T-helper 1 cell treated with Interleukin-12 subunit alpha and Interleukin-12 subunit beta and Interleukin-4 antibody, amounts not matched to agents 30 μg/mL and 1 μg/mL, for 36 hours (primary cell): ENCODE measurements around the gene SPPL2B.
"Not testable (repeated sequence)": the region's sequence is repeated elsewhere in the genome, so short reads cannot be mapped to it uniquely, and the experiment has no call there.

Experiments
- H3K27ac Mint-ChIP-seq: one replicate; pipeline ENCODE4 v1.8.0; 2021; ENCODE audit warnings: mild to moderate bottlenecking, mixed read lengths
- H3K27me3 Mint-ChIP-seq: one replicate; pipeline ENCODE4 v1.8.0; 2021; ENCODE audit warnings: low read depth, mixed read lengths
- H3K36me3 Mint-ChIP-seq: one replicate; pipeline ENCODE4 v1.8.0; 2021; ENCODE audit warnings: low read depth, mixed read lengths
- H3K4me1 Mint-ChIP-seq: one replicate; pipeline ENCODE4 v1.8.0; 2021; ENCODE audit warnings: low read depth, mixed read lengths
- H3K4me3 Mint-ChIP-seq: one replicate; pipeline ENCODE4 v1.8.0; 2021; ENCODE audit warnings: mild to moderate bottlenecking, moderate library complexity, mixed read lengths
- H3K9me3 Mint-ChIP-seq: one replicate; pipeline ENCODE4 v1.8.0; 2021; ENCODE audit warnings: mixed read lengths

SPPL2B gene, protein sequence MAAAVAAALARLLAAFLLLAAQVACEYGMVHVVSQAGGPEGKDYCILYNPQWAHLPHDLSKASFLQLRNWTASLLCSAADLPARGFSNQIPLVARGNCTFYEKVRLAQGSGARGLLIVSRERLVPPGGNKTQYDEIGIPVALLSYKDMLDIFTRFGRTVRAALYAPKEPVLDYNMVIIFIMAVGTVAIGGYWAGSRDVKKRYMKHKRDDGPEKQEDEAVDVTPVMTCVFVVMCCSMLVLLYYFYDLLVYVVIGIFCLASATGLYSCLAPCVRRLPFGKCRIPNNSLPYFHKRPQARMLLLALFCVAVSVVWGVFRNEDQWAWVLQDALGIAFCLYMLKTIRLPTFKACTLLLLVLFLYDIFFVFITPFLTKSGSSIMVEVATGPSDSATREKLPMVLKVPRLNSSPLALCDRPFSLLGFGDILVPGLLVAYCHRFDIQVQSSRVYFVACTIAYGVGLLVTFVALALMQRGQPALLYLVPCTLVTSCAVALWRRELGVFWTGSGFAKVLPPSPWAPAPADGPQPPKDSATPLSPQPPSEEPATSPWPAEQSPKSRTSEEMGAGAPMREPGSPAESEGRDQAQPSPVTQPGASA

DNA sequence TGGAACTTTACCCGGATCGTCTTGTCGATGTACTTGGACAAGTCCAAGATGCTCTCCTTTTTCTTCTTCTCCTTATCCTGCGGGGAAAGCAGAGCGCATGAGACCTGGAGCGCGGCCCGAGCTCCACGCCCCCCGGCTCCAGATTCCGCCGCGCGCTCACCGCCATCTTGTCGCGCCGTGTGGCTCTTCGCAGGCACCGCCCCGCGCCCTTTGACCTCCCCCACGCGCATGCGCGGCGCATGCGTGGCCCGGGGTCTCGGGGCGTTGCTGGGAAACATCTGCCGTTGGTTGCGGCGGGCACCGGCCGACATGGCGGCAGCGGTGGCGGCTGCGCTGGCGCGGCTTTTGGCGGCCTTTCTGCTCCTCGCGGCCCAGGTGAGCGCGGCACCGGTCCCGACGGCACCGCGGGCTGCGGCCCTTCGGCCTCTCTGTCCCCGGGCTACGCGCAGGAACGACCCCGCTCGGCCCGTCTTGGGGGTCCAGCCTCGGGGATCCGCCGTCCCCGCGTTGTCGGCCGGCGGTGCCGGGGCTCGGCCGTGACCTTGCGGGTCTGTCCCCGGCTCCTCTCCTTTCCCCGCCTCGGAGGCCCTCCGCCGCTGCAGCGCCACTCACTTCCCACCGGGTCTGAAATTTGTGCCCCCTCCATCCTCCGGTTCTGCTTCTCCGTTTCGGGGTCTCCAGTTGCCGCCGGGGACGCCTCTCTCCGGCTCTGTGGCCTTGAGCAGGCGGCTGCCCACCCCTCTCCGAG, at the start of gene SPPL2B, which contains the start of gene LSM7:
SPPL2B (plus strand) TSS at position 284 of the 748 bp plus-strand sequence; CDS start at position 310, 26 bp downstream.
LSM7 (minus strand) TSS at position 186 of the 748 bp plus-strand sequence; CDS start at position 166, 20 bp downstream.
- Mint-ChIP-seq H3K36me3 (peaks cover 23% of the 10 kb centered on the region), H3K4me3 (peak within 1 kb of the TSS; percentile 96), H3K9me3 (no peaks in the 10 kb centered on the region), H3K27me3 (no peaks in the 10 kb centered on the region), H3K4me1 (peaks cover 51% of the 10 kb centered on the region), H3K27ac (peak within 1 kb of the TSS; percentile 96)

- no peak overlapping the region for H3K4me3 Mint-ChIP-seq
- H3K9me3 Mint-ChIP-seq = no peaks in the 10 kb centered on the region
- H3K27me3 Mint-ChIP-seq = peaks cover 6% of the 10 kb centered on the region
- H3K4me1 Mint-ChIP-seq = peaks cover 5% of the 10 kb centered on the region
- H3K36me3 Mint-ChIP-seq = peaks cover 4% of the 10 kb centered on the region
- no peak overlapping the region for H3K27ac Mint-ChIP-seq
These were observed 47.7 kb upstream of the SPPL2B start for GRCh38 chr19:2280633-2281264.

- H3K4me3 Mint-ChIP-seq = peak overlapping the region; percentile 73
- not testable (repeated sequence) for H3K27ac Mint-ChIP-seq
These were observed 47.0 kb upstream of the SPPL2B start for GRCh38 chr19:2281265-2282061.

DNA sequence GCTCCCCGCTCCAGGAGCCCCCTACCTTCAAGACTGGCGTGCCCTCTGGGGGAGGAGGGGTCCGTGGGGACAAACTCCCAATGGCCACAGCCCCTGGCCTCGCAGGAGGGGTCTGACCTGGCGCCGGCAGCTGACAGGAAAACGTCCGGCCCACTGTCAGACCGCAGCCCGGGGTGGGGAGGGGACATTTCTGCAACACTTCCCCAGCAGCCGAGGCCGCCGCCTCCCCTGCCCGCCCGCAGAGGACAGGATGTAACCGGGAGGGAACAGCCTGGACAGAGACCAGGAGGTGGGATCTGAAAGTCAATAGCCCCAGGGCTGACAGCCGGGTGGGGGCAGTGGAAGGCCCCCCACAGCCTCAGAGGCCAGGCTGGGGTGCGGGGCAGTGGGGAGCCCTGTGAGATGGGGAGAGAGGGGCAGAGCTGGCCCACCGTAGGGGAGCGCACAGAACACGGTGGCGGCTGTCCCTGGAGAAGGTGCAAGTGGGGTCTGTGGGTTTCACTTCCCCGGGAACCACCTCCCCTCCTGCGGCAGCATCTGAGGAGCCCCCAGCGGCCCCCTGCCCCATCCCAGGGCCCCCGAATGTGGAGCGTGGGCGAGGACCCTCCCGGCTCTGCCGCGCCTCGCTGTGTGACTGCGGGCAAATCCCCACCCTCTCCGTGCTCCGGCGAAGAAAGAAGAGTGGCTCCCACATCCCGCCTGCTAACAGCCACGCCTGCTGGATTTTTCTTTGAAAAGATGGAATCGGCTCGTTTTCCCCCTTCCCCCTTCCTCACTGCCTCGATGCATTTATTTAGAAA, 46.2 kb upstream of the SPPL2B start, which contains the start of gene PEAK3:
PEAK3 (minus strand) TSS at position 114 of the 800 bp plus-strand sequence. CDS start 1,244 bp downstream, outside the sequence.
- Mint-ChIP-seq H3K4me1 (peaks cover 5% of the 10 kb centered on the region), H3K36me3 (peaks cover 2% of the 10 kb centered on the region), H3K4me3 (peak within 1 kb of the TSS; percentile 73), H3K9me3 (no peaks in the 10 kb centered on the region), H3K27me3 (peaks cover 6% of the 10 kb centered on the region), H3K27ac (no peak within 1 kb of the TSS)

More at GRCh38 chr19:2281265-2282061, 47.0 kb upstream of the SPPL2B start:
- not testable (repeated sequence) for H3K4me1 Mint-ChIP-seq, H3K9me3 Mint-ChIP-seq, H3K27me3 Mint-ChIP-seq, H3K36me3 Mint-ChIP-seq

DNA sequence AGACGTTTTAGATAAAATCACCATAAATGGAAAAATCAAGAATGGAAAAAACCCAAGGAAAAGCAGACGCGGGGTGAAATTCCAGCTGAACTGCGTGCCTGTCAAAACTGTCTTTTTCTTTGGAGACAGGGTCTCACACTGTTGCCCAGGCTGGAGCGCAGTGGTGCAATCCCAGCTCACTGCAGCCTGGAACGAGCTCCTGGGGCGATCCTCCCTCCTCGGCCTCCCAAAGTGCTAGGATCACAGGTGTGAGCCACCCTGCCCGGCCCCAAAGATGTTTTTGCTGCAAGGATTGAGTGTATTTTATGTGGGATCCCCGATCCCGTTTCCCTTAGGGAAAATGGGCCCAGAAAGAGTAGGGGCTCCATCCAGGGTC, 45.6 kb upstream of the SPPL2B start:
- Mint-ChIP-seq H3K27me3 (peaks cover 6% of the 10 kb centered on the region), H3K9me3 (no peaks in the 10 kb centered on the region), H3K36me3 (no peaks in the 10 kb centered on the region), H3K27ac (no peak overlapping the region), H3K4me1 (peaks cover 5% of the 10 kb centered on the region), H3K4me3 (peak overlapping the region; percentile 14)

GRCh38 chr19:2283835-2284507, 44.5 kb upstream of the SPPL2B start:
- Mint-ChIP-seq H3K27me3 (peaks cover 6% of the 10 kb centered on the region), H3K27ac (no peak overlapping the region), H3K4me3 (no peak overlapping the region), H3K9me3 (no peaks in the 10 kb centered on the region), H3K4me1 (peaks cover 13% of the 10 kb centered on the region), H3K36me3 (peaks cover 2% of the 10 kb centered on the region)

DNA sequence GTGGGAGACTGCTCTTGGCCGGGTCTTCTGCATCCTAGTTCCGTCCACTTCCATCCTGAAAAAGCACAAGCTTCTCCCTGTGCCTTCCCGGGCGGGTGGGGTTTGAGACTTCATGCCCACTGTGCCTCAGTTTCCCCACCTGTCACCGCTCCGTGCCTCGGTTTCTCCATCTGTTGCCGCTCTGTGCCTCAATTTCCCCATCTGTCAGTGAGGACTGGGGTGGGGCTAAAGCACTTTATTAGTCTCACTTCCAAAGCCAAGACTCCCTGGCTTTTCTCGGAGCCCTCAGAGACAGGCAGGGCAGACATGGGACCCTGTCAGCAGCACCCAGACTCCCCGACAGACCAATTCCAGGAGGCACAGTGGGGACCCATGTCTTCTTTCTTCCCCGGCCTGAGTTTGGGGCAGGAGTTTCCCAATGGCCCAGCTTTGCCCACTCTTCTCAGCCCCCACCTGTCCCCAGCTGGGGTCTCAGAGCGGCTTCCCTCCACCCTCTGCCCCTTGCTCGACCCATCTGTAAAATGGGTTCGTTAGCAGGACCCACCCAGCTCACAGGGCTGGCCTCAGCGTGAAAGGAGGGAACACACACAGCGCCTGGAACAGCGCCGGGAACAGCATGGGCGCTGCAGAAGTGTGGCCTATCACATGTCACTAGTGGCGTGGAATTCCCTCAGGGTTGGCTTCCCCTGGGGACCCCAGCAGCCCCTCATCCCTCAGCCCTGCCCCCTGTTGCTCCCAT, 41.9 kb upstream of the SPPL2B start:
- H3K36me3 Mint-ChIP-seq = peaks cover 6% of the 10 kb centered on the region
- H3K27me3 Mint-ChIP-seq = peaks cover 6% of the 10 kb centered on the region
- H3K4me1 Mint-ChIP-seq = peaks cover 17% of the 10 kb centered on the region
- H3K4me3 Mint-ChIP-seq = no peak overlapping the region
- no peaks in the 10 kb centered on the region for H3K9me3 Mint-ChIP-seq
- H3K27ac Mint-ChIP-seq = no peak overlapping the region

- peaks cover 9% of the 10 kb centered on the region for H3K36me3 Mint-ChIP-seq
- H3K4me1 Mint-ChIP-seq = peaks cover 14% of the 10 kb centered on the region
- H3K27me3 Mint-ChIP-seq = peaks cover 4% of the 10 kb centered on the region
- H3K27ac Mint-ChIP-seq = no peak overlapping the region
- H3K9me3 Mint-ChIP-seq = no peaks in the 10 kb centered on the region
- no peak overlapping the region for H3K4me3 Mint-ChIP-seq
These were observed 40.7 kb upstream of the SPPL2B start for GRCh38 chr19:2287585-2288337.

DNA sequence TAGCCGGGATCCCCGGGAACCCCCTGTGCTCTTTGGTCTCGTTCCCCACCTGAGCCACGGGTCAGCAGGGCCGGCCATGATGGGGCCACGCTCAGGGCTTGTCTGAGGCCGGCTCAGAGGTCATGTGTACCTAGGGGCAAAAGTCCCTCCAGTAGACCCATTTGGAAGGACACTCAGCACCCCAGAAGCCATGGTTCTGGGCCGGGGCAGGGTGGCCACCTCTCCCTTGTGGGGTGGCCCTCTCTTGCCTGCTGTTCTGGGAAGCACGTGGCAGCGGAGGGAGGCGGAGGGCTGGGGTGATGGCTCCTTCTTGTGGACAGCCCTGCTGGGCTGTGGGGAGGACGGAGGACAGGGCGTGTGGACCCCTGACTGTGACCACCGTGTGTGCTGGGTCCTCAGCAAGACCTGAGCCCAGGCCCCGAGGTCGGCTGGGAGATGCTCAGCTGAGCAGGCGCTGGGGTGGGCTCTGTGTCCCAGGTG, 40.1 kb upstream of the SPPL2B start:
- peaks cover 12% of the 10 kb centered on the region for H3K36me3 Mint-ChIP-seq
- peak overlapping the region; percentile 95 for H3K27ac Mint-ChIP-seq
- H3K9me3 Mint-ChIP-seq = no peaks in the 10 kb centered on the region
- peaks cover 17% of the 10 kb centered on the region for H3K4me1 Mint-ChIP-seq
- peak overlapping the region; percentile 88 for H3K4me3 Mint-ChIP-seq
- no peaks in the 10 kb centered on the region for H3K27me3 Mint-ChIP-seq

- Mint-ChIP-seq H3K27ac (peak overlapping the region; percentile 95), H3K4me1 (peaks cover 17% of the 10 kb centered on the region), H3K36me3 (peaks cover 16% of the 10 kb centered on the region), H3K4me3 (peak overlapping the region; percentile 88), H3K27me3 (no peaks in the 10 kb centered on the region), H3K9me3 (no peaks in the 10 kb centered on the region)
These were observed 39.4 kb upstream of the SPPL2B start for GRCh38 chr19:2288818-2289713.
